ENCODE data around the gene AGPAT4.

Gene AGPAT4

DNA sequence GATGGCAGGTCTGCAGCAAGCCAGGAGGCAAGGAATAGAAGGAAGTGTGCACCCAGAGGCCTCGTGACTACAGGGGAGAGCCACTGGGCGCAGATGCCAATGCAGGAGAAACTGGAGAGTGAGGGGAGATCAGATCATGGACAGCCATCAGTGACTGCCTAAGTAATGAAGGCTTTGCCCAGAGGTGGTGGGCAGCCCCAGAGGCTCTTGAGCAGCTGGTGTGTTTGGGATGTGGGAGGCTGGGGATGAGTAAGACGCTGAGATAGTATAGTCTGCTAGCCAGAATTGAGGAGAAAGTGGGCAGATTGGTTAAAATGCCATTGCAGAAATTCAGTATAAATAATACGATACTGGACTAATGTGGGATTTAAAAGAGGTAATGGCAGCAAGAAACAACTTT is 170.4 kb downstream of the AGPAT4 start:
- TF ChIP-seq, protein P1, sequence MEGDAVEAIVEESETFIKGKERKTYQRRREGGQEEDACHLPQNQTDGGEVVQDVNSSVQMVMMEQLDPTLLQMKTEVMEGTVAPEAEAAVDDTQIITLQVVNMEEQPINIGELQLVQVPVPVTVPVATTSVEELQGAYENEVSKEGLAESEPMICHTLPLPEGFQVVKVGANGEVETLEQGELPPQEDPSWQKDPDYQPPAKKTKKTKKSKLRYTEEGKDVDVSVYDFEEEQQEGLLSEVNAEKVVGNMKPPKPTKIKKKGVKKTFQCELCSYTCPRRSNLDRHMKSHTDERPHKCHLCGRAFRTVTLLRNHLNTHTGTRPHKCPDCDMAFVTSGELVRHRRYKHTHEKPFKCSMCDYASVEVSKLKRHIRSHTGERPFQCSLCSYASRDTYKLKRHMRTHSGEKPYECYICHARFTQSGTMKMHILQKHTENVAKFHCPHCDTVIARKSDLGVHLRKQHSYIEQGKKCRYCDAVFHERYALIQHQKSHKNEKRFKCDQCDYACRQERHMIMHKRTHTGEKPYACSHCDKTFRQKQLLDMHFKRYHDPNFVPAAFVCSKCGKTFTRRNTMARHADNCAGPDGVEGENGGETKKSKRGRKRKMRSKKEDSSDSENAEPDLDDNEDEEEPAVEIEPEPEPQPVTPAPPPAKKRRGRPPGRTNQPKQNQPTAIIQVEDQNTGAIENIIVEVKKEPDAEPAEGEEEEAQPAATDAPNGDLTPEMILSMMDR (IDR thresholded peaks at IDR 0.05; ENCODE audit: borderline replicate concordance, insufficient read depth, low read depth, low read length): no peak
- H3K4me3 ChIP-seq (ENCODE audit: low read depth, low read length): no peak overlapping the region

DNA sequence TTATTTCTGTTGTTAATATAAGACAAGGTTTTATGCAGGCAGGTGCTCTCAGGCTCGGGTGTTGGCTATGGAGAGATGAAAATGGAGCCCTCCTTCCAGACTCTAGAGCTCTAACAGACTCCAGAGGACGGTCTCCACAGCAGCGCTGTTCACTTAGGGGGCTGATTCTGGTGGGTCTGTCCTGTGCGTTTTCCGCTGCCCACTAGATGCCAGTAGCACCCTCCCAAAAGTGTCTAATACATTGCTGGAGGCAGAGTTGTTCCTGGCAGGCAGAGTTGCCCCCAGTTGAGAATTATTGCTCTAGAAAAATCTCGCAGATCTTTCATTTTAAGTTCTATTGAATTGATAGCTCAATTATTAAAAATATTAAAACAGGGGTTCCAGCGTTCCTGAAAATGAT is 172.3 kb downstream of the AGPAT4 start:
- TF ChIP-seq, protein P1 (IDR thresholded peaks at IDR 0.05; ENCODE audit: borderline replicate concordance, insufficient read depth, low read depth, low read length): 0 out of 2 replicates have a peak, but pooled peaks have one; percentile 7
- no peak overlapping the region for H3K4me3 ChIP-seq (ENCODE audit: low read depth, low read length)

DNA sequence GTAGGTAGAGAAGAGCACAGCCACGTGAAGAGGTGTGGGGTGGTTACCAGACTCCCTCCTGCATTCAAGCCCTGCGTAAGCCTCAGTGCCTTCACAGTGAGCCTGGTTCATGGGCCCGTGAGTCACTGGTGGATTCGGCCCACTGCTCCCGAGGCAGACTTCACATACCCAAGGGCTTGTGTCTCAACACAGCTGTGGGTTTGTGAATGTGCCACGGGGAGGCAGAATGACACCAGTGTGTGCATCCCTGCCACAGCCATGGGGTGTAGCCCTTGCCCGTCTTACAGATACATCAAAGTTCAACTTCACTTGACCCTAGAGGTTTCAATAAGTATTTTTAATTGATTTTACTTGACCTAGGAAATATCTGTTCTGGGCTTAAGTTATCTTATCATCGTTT is 173.8 kb downstream of the AGPAT4 start:
- H3K4me3 ChIP-seq (ENCODE audit: low read depth, low read length): no peak overlapping the region
- TF ChIP-seq, protein P1 (IDR thresholded peaks at IDR 0.05; ENCODE audit: borderline replicate concordance, insufficient read depth, low read depth, low read length): no peak

DNA sequence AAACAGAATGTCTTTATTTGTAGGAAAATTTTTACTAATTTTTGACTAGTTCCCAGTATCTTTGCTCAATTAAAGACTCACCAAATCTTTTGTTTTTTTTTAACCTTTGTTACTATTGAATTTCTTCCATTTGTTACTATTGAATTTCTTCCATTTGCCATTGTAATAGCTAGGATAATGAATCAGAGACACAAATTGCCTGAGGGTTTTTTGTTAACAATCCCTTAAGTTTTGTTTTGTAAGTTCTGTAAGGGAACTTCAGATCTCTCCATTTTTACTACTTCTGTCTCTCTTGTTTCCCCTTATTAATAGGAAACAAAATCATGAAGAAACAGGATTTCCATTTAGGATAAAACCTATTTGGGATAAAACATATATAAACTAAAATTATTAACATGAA is 177.9 kb downstream of the AGPAT4 start:
- TF ChIP-seq, protein P1 (IDR thresholded peaks at IDR 0.05; ENCODE audit: borderline replicate concordance, insufficient read depth, low read depth, low read length): no peak

DNA sequence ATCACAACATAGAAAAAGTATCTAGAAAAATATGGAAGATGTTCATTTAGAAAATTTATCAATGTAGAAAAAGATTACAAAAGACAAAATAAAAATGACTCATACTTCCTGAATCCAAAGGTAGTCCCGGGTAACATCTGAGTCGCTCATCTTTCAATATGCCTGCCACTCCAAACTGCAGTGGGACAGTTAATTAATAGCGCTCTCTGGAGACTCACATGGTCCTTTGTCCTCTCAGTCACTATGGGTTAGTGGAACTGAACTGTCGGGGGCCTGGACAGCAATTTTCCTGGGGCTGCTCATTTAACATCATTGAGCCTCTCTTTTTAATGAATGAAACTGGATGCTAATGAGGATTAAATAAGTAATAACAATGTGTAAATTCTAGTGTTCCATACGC is 178.9 kb downstream of the AGPAT4 start:
- TF ChIP-seq, protein P1 (IDR thresholded peaks at IDR 0.05; ENCODE audit: borderline replicate concordance, insufficient read depth, low read depth, low read length): no peak

More for the DNA sequence above, 177.9 kb downstream of the AGPAT4 start:
- no peak overlapping the region for H3K4me3 ChIP-seq (ENCODE audit: low read depth, low read length)

DNA sequence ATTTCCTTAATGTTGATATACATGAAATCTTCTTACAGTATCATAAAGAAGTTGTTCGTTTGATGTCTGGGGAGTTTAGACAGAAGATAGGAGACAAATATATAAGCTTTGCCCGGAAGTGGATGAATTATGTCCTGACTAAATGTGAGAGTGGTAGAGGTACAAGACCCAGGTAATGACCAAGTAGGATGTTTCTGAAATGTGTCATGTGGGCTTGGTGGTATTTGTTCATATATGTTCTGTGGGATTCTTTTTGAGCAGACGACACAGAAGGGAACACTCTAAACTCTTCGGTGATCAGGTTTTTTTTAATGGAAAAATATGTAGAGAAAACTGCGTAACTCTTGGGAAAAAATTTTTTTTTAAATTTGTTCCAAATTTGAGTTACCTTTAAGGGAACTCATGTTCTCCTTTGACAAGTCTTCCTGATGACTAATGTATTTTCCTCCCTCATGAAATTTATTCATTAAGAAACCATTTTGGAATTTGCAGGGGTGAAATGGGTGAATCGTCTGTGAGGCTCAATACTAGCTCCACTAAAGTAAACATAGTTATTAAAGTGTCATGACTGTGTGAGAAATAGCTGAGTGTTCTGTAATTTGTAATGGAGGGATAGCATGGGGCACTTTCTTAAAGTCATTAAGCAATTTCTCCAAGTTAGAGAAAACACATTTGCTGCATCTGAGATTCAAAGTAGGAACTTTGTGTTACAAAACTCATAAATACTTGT is 181.7 kb downstream of the AGPAT4 start:
- H3K4me3 ChIP-seq (ENCODE audit: low read depth, low read length): no peak overlapping the region
- TF ChIP-seq, protein P1 (IDR thresholded peaks at IDR 0.05; ENCODE audit: borderline replicate concordance, insufficient read depth, low read depth, low read length): no peak

More for the DNA sequence above, 178.9 kb downstream of the AGPAT4 start:
- no peak overlapping the region for H3K4me3 ChIP-seq (ENCODE audit: low read depth, low read length)

DNA sequence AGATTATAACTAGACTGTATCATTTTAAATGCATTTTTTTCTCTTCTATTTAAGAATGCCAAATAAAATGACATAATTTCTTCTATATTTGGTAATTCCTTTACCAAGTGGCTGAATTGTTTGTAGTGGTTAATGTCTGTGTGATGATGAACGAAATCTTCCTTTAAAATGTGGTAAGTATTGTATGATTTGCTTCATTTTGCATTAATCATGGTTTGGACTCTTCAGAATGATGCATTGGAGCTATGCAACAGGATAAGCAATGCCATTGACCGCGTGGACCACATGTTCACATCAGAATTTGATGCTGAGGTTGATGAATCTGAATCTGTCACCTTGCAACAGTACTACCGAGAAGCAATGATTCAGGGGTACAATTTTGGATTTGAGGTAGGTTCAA is 182.7 kb downstream of the AGPAT4 start:
- no peak overlapping the region for H3K4me3 ChIP-seq (ENCODE audit: low read depth, low read length)
- TF ChIP-seq, protein P1 (IDR thresholded peaks at IDR 0.05; ENCODE audit: borderline replicate concordance, insufficient read depth, low read depth, low read length): no peak

All from GM12875 (cell line).